HFFc6 (cell line): ENCODE data around the gene IGF2. TPM values are rescaled to one million over a fixed set of nuclear protein-coding genes. Genes with fewer than 3 reads are reported as not detected.

ENCODE experiments used
- DNase-seq: peaks from one replicate; pipeline ENCODE4 v3.0.0-alpha.2; 2018
- H3K27ac Mint-ChIP-seq: 2 replicates; pipeline ENCODE4 v1.8.0; 2020; ENCODE audit warnings: mild to moderate bottlenecking, mixed read lengths
- H3K27me3 Mint-ChIP-seq: 2 replicates; pipeline ENCODE4 v1.8.0; 2021; ENCODE audit warnings: mild to moderate bottlenecking, moderate library complexity, mixed read lengths; ENCODE audit not compliant: insufficient read depth
- H3K36me3 Mint-ChIP-seq: 2 replicates; pipeline ENCODE4 v1.8.0; 2021; ENCODE audit warnings: low read depth, mixed read lengths
- H3K4me1 Mint-ChIP-seq: 2 replicates; pipeline ENCODE4 v1.8.0; 2020; ENCODE audit warnings: low read depth, mixed read lengths
- H3K4me3 Mint-ChIP-seq: 2 replicates; pipeline ENCODE4 v1.8.0; 2020; ENCODE audit warnings: mild to moderate bottlenecking, moderate library complexity, mixed read lengths
- H3K9me3 Mint-ChIP-seq: 2 replicates; pipeline ENCODE4 v1.8.0; 2020; ENCODE audit warnings: mild to moderate bottlenecking, mixed read lengths
- total RNA-seq, 6 experiments: library from RNA; stranded (reverse); fragmentation: NEBNext Ultra II Directional; extraction: Animal tissue kit (Norgen Biotek cat#: 25700); gene quantifications; 2 replicates in 1 of 6; 3 replicates in 5 of 6; pipeline ENCODE4 v1.2.3, GENCODE V29; 2021
- TF ChIP-seq, protein P1 (sequence below): fragments of 200-600 bp; sonication (generic); IDR thresholded peaks from 2 replicates; pipeline ENCODE4 v1.5.0; 2021; ENCODE audit warnings: antibody characterized with exemption, mild to moderate bottlenecking

Gene IGF2
- total RNA-seq, 6 experiments from 2014 or later = 0.90 to 2.6 (median 2.0) TPM

DNA sequence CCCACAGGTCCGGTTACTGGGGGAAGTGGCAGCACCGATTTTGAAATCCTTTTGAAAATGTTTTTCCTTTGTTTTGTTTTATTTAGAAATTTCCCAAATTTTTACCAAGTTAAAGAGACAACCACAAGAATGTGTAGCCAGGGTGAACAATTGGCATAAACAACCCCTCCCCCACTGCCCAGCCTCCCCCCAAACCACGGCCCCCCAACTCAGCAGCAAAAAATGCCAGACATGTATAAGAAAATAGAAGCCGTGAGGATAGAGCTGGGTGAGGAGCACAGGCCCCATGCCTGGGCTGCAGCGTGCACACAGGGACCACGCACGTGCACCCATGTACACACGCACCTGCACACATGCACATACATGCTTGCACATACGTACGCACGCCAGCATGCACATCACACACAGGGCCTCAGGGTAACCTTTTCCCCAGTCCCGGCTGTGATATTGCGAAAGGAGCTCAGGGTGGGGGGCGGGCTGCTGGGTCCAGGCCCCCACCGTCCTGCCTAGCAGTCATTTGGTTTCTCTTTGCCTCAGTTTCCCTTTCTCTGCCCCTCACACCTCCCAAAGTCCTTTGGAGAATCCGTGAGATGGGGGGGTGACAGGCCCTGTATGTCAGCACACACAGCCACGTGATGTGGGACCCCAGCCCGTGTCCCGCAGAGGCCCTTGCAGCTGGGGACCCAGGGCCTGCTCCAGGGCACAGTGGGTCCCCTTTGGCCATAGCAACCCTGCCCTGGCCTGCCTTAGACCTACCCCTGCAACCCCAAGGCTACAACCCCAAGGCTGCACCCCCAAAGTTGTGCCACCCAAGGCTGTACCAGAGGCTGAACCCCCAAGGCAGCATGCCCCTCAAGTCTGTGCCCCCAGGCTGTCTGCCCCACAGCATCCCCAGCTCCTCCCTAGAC lies 42.9 kb downstream of the IGF2 start:
- Mint-ChIP-seq H3K36me3 (0 out of 2 replicates have a peak, but pooled peaks cover 4% of the 10 kb centered on the region), H3K4me3 (peak overlapping the region; percentile 83), H3K27me3 (no peaks in the 10 kb centered on the region; the same call in 1 of the 2 replicates), H3K9me3 (peaks cover 6% of the 10 kb centered on the region; the same call in 1 of the 2 replicates), H3K27ac (peak overlapping the region; percentile 97), H3K4me1 (peaks cover 31% of the 10 kb centered on the region)
- TF ChIP-seq, protein P1, sequence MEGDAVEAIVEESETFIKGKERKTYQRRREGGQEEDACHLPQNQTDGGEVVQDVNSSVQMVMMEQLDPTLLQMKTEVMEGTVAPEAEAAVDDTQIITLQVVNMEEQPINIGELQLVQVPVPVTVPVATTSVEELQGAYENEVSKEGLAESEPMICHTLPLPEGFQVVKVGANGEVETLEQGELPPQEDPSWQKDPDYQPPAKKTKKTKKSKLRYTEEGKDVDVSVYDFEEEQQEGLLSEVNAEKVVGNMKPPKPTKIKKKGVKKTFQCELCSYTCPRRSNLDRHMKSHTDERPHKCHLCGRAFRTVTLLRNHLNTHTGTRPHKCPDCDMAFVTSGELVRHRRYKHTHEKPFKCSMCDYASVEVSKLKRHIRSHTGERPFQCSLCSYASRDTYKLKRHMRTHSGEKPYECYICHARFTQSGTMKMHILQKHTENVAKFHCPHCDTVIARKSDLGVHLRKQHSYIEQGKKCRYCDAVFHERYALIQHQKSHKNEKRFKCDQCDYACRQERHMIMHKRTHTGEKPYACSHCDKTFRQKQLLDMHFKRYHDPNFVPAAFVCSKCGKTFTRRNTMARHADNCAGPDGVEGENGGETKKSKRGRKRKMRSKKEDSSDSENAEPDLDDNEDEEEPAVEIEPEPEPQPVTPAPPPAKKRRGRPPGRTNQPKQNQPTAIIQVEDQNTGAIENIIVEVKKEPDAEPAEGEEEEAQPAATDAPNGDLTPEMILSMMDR = no peak
- peak; percentile 30 for DNase-seq

DNA sequence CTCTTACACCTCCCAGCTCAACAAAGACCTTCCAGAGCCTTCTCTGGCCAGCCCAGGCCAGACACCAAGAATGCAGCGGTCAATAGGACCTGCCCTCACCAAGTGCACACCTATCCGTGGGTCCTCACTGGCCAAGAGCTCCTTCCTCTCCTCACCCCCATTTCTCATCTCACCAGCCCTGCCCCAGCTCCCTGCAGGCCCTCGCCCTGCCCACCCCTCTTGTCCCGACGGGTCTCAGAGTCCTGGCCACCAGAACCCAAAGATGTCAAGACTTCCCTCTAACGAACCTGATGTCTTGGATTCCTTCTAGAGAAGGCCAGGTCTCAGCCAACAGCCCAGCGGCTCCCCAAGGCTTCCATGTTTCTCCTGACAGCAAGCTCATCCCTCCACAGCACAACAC lies 43.6 kb downstream of the IGF2 start:
- H3K4me3 Mint-ChIP-seq = peak overlapping the region; percentile 83
- peaks cover 31% of the 10 kb centered on the region for H3K4me1 Mint-ChIP-seq
- DNase-seq = no peak
- H3K9me3 Mint-ChIP-seq = peaks cover 6% of the 10 kb centered on the region; the same call in 1 of the 2 replicates
- H3K36me3 Mint-ChIP-seq = 0 out of 2 replicates have a peak, but pooled peaks cover 4% of the 10 kb centered on the region
- TF ChIP-seq, protein P1 = no peak
- H3K27ac Mint-ChIP-seq = peak overlapping the region; percentile 97
- no peaks in the 10 kb centered on the region; the same call in 1 of the 2 replicates for H3K27me3 Mint-ChIP-seq

DNA sequence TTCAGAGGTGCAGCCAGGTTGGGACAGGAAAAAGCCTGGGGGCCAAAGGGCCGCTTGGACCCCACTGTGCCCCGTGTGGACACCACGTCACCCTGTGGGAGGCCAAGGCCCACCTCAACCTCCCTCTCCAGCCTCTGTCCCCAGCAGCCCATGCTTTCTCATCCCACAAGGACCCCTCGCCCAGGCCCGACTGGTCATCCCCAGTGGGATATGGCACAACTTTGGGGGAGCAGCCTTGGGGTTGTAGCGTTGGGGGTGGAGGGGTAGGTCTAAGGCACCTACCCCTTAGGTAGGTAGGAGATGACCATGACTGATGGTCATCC lies 44.0 kb downstream of the IGF2 start:
- H3K27ac Mint-ChIP-seq = peak overlapping the region; percentile 97; the same call in 1 of the 2 replicates
- H3K4me3 Mint-ChIP-seq = peak overlapping the region; percentile 83; the same call in 1 of the 2 replicates
- H3K4me1 Mint-ChIP-seq = peaks cover 31% of the 10 kb centered on the region
- no peak for DNase-seq
- H3K27me3 Mint-ChIP-seq = no peaks in the 10 kb centered on the region; the same call in 1 of the 2 replicates
- TF ChIP-seq, protein P1 = no peak
- H3K36me3 Mint-ChIP-seq = 0 out of 2 replicates have a peak, but pooled peaks cover 4% of the 10 kb centered on the region
- H3K9me3 Mint-ChIP-seq = peaks cover 6% of the 10 kb centered on the region; the same call in 1 of the 2 replicates

DNA sequence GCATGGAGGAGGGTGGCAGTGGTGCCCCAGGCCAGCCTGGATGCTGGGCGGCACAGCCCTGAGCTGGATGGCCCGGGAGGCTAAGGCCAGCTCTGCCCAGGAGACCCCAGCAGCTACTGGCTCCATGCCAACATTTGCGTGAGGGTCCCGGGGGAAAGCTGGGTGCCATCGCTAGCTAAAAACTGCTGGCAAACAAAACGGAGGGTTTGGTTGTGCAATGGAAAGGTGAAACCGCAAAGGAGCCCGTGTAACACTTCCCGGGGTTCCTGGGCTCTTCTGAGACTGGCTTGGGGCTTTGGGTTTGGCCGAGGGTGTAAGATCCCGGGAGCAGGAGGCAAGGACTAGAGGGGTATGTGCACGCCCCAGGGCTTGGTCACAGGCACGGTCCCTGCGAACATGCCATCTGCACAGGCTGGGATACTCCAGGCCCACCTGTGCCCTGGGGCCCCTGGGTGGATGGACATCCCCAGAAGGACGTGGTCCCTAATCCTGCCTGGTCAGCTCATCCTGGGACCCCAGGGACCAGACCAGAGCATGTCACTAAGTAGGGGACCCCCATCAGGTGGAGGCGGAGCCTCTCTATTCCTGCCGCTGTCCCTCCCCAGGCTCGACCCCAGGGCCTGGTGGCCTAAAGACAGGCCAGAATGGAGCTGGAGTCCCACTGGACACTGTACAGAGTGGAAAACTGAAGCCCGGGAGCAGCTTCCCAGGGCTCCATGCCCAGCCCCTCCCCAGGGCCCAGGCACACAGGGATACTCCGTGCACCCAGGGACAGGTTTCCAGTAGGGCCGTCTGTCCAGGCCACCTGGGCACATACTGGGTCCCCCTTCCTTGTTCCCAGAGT lies 44.6 kb downstream of the IGF2 start:
- no peak for DNase-seq
- Mint-ChIP-seq H3K4me1 (peaks cover 31% of the 10 kb centered on the region), H3K36me3 (0 out of 2 replicates have a peak, but pooled peaks cover 4% of the 10 kb centered on the region), H3K27me3 (peaks cover 1% of the 10 kb centered on the region; the same call in 1 of the 2 replicates), H3K9me3 (peaks cover 6% of the 10 kb centered on the region; the same call in 1 of the 2 replicates), H3K27ac (no peak overlapping the region), H3K4me3 (no peak overlapping the region)
- TF ChIP-seq, protein P1 = no peak
